HCT116 (cell line): ENCODE data around the gene INTS6.

Source experiments
- CEBPB ChIP-seq: IDR thresholded peaks from 2 replicates; pipeline ENCODE4 v1.6.1; 2012; ENCODE audit warnings: low read depth
- EGR1 ChIP-seq: IDR thresholded peaks from 2 replicates; pipeline ENCODE4 v1.6.1; 2012; ENCODE audit warnings: low read depth
- EZH2 ChIP-seq: fragments of 200-600 bp; sonication (generic); IDR thresholded peaks from 2 replicates; pipeline ENCODE4 v1.6.1; 2017; ENCODE audit warnings: antibody characterized with exemption, mixed run types
- EZH2phosphoT487 ChIP-seq: fragments of 200-600 bp; IDR thresholded peaks from 2 replicates; pipeline ENCODE4 v1.6.1; 2018; ENCODE audit warnings: antibody characterized with exemption, borderline replicate concordance
- FOSL1 ChIP-seq: IDR thresholded peaks from 2 replicates; pipeline ENCODE4 v1.6.1; 2012; ENCODE audit warnings: low read depth
- JUND ChIP-seq: IDR thresholded peaks from 2 replicates; pipeline ENCODE4 v1.6.1; 2012
- POLR2A ChIP-seq: IDR thresholded peaks from 2 replicates; pipeline ENCODE4 v1.7.0; 2011; ENCODE audit warnings: borderline replicate concordance; ENCODE audit not compliant: insufficient read depth, insufficient read length; ENCODE audit errors: extremely low read depth
- POLR2AphosphoS5 ChIP-seq: IDR thresholded peaks from 2 replicates; pipeline ENCODE4 v1.6.1; 2011; ENCODE audit warnings: mild to moderate bottlenecking, low read depth, low read length, moderate library complexity
- YY1 ChIP-seq: IDR thresholded peaks from 2 replicates; pipeline ENCODE4 v1.6.1; 2011; ENCODE audit warnings: low read length, low read depth, moderate library complexity, mild to moderate bottlenecking; ENCODE audit not compliant: insufficient replicate concordance; ENCODE audit errors: extremely low read depth
- ZFX ChIP-seq: fragments of 450-650 bp; IDR thresholded peaks from 2 replicates; pipeline ENCODE4 v1.6.1; 2017
- ZNF274 ChIP-seq: fragments of 200-500 bp; sonication (Bioruptor generic); IDR thresholded peaks from 2 replicates; pipeline ENCODE4 v1.6.1; 2014; ENCODE audit warnings: mild to moderate bottlenecking, low read depth, low read length, inconsistent platforms
- TF ChIP-seq, protein P1 (sequence below): IDR thresholded peaks from 2 replicates; pipeline ENCODE4 v1.6.1; 2012; ENCODE audit warnings: low read depth
- TF ChIP-seq, protein P2 (sequence below), 3 experiments: fragments of 200-600 bp in 1 of 3; sonication (generic) in 1 of 3; IDR thresholded peaks in 2 of 3; conservative IDR thresholded peaks in 1 of 3; 2 replicates each; pipeline ENCODE4 v1.5.1; 2012 to 2017; ENCODE audit warnings: low read depth in 2 of 3, low read length in 2 of 3, antibody characterized with exemption in 1 of 3, borderline replicate concordance in 1 of 3, control low read depth in 1 of 3, mild to moderate bottlenecking in 1 of 3, mixed read lengths in 1 of 3, mixed run types in 1 of 3, moderate library complexity in 1 of 3; ENCODE audit not compliant: insufficient read depth in 1 of 3
- TF ChIP-seq, protein P3 (sequence below): IDR thresholded peaks from 2 replicates; pipeline ENCODE4 v1.6.1; 2012

DNA sequence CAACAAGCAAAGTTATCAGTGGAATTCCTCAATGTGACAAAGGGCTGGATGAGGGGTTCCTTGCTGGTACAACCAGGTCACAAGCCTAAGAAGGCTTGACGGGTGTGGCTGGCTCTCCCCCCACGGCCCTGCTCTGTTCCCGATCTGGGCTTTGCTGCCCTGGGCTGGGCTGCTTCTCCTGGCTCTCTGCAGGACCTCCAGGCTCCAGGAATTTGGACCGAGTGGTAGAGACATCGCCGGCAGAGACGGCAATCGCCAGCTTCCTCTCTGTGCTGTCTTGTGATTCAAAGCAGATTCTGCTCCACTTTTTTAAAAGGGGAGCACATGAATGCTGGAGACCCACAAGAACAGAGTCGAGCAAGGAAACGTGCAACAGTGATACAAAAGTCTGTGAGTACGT lies 113.5 kb downstream of the INTS6 start, which contains the start of gene SERPINE3:
- TF ChIP-seq, protein P1, sequence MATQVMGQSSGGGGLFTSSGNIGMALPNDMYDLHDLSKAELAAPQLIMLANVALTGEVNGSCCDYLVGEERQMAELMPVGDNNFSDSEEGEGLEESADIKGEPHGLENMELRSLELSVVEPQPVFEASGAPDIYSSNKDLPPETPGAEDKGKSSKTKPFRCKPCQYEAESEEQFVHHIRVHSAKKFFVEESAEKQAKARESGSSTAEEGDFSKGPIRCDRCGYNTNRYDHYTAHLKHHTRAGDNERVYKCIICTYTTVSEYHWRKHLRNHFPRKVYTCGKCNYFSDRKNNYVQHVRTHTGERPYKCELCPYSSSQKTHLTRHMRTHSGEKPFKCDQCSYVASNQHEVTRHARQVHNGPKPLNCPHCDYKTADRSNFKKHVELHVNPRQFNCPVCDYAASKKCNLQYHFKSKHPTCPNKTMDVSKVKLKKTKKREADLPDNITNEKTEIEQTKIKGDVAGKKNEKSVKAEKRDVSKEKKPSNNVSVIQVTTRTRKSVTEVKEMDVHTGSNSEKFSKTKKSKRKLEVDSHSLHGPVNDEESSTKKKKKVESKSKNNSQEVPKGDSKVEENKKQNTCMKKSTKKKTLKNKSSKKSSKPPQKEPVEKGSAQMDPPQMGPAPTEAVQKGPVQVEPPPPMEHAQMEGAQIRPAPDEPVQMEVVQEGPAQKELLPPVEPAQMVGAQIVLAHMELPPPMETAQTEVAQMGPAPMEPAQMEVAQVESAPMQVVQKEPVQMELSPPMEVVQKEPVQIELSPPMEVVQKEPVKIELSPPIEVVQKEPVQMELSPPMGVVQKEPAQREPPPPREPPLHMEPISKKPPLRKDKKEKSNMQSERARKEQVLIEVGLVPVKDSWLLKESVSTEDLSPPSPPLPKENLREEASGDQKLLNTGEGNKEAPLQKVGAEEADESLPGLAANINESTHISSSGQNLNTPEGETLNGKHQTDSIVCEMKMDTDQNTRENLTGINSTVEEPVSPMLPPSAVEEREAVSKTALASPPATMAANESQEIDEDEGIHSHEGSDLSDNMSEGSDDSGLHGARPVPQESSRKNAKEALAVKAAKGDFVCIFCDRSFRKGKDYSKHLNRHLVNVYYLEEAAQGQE, result no peak
- TF ChIP-seq POLR2A (no peak), YY1 (no peak), JUND (no peak), CEBPB (no peak), ZFX (no peak), EZH2 (no peak), ZNF274 (no peak), EZH2phosphoT487 (no peak), POLR2AphosphoS5 (no peak), FOSL1 (no peak), EGR1 (no peak)
- TF ChIP-seq, protein P2, sequence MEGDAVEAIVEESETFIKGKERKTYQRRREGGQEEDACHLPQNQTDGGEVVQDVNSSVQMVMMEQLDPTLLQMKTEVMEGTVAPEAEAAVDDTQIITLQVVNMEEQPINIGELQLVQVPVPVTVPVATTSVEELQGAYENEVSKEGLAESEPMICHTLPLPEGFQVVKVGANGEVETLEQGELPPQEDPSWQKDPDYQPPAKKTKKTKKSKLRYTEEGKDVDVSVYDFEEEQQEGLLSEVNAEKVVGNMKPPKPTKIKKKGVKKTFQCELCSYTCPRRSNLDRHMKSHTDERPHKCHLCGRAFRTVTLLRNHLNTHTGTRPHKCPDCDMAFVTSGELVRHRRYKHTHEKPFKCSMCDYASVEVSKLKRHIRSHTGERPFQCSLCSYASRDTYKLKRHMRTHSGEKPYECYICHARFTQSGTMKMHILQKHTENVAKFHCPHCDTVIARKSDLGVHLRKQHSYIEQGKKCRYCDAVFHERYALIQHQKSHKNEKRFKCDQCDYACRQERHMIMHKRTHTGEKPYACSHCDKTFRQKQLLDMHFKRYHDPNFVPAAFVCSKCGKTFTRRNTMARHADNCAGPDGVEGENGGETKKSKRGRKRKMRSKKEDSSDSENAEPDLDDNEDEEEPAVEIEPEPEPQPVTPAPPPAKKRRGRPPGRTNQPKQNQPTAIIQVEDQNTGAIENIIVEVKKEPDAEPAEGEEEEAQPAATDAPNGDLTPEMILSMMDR (IDR thresholded peaks at IDR 0.05 in 2 of 3, conservative IDR thresholded peaks at IDR 0.05 in 1 of 3; ENCODE audit: borderline replicate concordance in 1 of 3, insufficient read depth in 1 of 3, low read depth in 2 of 3, low read length in 2 of 3), result no peak
- TF ChIP-seq, protein P3, sequence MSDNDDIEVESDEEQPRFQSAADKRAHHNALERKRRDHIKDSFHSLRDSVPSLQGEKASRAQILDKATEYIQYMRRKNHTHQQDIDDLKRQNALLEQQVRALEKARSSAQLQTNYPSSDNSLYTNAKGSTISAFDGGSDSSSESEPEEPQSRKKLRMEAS, result no peak
